ENCODE results near the gene ESYT1. TPM values are rescaled to one million over a fixed set of nuclear protein-coding genes. Genes with fewer than 3 reads are reported as not detected.

ESYT1 gene
- total RNA-seq, 2 experiments from 2014 or later: 85.9 to 112 TPM

DNA sequence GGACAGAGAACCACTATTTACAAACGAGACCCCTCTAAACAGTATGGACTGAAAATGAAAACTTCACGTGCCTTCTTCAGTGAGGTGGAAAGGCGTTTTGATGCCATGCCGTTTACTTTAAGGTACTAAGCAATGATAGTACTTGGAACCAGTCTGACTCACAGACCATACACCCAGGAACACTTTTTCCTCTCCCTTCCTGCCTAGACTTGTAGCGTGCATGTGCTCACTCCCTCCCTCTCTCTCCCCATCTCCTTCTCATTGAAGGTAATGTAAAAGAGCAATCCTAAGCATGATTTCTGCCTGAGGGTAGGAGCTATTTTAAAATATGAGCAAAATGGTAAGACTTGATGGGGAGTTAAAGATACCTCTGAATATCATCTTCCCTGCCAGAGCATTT is 17.5 kb upstream of the ESYT1 start:
- TF ChIP-seq CTCF (conservative IDR thresholded peaks at IDR 0.05; ENCODE audit: low read length) (no peak), EZH2phosphoT487 (IDR thresholded peaks at IDR 0.05; ENCODE audit: borderline replicate concordance, low read depth, low read length) (no peak)
- H3K4me3 ChIP-seq (ENCODE audit: low read depth, low read length, poor library complexity, severe bottlenecking): no peak overlapping the region
- H3K9me3 ChIP-seq (ENCODE audit: low read length): no peaks in the 10 kb centered on the region
- peaks cover 90% of the 10 kb centered on the region for H3K36me3 ChIP-seq (ENCODE audit: insufficient read depth, low read length)
- CTCF ChIA-PET (ENCODE audit: unreplicated experiment): no interaction called here
- H3K79me2 ChIP-seq (ENCODE audit: insufficient read depth, low read depth, low read length): peaks cover 27% of the 10 kb centered on the region
- peaks cover 18% of the 10 kb centered on the region for H4K20me1 ChIP-seq (ENCODE audit: insufficient read depth, low read length)
- no TSS peak for BruUV-seq (replicated peaks)
- no peaks in the 10 kb centered on the region for H3K9me2 ChIP-seq (ENCODE audit: insufficient read depth, low read length)
- no peak overlapping the region for H3K4me2 ChIP-seq (ENCODE audit: low read length)
- no peak for DNase-seq (ENCODE audit: low spot score)
- intact Hi-C loops (cut with micrococcal nuclease; ENCODE audit: unreplicated experiment): loop anchor here (10.0 kb wide), 1 partner anchor 524 kb away; the partner anchor contains the start of gene BAZ2A
- POLR2A ChIA-PET: interaction anchor here (0.8 kb wide), 1 partner anchor 137 kb away, joined by 3 read pairs; the partner anchor contains the start of gene RAB5B
- no peak overlapping the region for H2AFZ ChIP-seq (ENCODE audit: low read length)
- H3K4me1 ChIP-seq (ENCODE audit: insufficient read depth, low read length, poor library complexity, severe bottlenecking): peaks cover 25% of the 10 kb centered on the region
- no peak overlapping the region for H3K27ac ChIP-seq (ENCODE audit: low read depth, low read length, poor library complexity, severe bottlenecking)

DNA sequence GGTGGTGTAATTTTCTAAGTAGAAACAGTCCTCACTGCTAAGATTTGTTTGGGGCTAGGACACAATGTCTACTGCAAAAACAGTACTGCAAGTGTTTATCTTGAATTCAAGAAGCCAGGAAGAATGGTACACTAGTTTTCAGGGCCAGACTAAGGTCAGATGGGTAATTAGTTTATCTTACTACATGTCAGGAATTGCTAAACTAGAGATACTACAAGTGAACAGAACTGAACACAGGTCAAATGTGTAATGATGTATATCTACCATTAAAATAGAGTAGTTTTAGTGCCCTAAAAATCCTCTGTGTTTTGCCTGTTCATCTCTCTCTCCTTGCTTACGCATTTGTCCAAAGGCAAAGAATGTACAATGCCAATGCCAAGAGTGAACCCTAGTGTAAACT is 14.0 kb upstream of the ESYT1 start:
- H2AFZ ChIP-seq (ENCODE audit: low read length): no peak overlapping the region
- peak overlapping the region; percentile 41 for H3K27ac ChIP-seq (ENCODE audit: low read depth, low read length, poor library complexity, severe bottlenecking)
- ChIA-PET POLR2A (interaction anchor here (1.2 kb wide), 1 partner anchor 9 kb away, joined by 3 read pairs; no protein-coding TSS in a partner anchor), CTCF (ENCODE audit: unreplicated experiment) (no interaction called here)
- no peaks in the 10 kb centered on the region for H4K20me1 ChIP-seq (ENCODE audit: insufficient read depth, low read length)
- no peaks in the 10 kb centered on the region for H3K9me3 ChIP-seq (ENCODE audit: low read length)
- H3K9me2 ChIP-seq (ENCODE audit: insufficient read depth, low read length): no peaks in the 10 kb centered on the region
- no peak overlapping the region for H3K4me2 ChIP-seq (ENCODE audit: low read length)
- peaks cover 68% of the 10 kb centered on the region for H3K36me3 ChIP-seq (ENCODE audit: insufficient read depth, low read length)
- no TSS peak for BruUV-seq (replicated peaks)
- peaks cover 9% of the 10 kb centered on the region for H3K79me2 ChIP-seq (ENCODE audit: insufficient read depth, low read depth, low read length)
- no peak for TF ChIP-seq EZH2phosphoT487 (IDR thresholded peaks at IDR 0.05; ENCODE audit: borderline replicate concordance, low read depth, low read length)
- intact Hi-C loops (cut with micrococcal nuclease; ENCODE audit: unreplicated experiment): loop anchor here (10.0 kb wide), 1 partner anchor 521 kb away; the partner anchor contains the start of gene BAZ2A
- no peak overlapping the region for H3K4me3 ChIP-seq (ENCODE audit: low read depth, low read length, poor library complexity, severe bottlenecking)
- DNase-seq (ENCODE audit: low spot score): no peak
- peaks cover 14% of the 10 kb centered on the region for H3K4me1 ChIP-seq (ENCODE audit: insufficient read depth, low read length, poor library complexity, severe bottlenecking)

DNA sequence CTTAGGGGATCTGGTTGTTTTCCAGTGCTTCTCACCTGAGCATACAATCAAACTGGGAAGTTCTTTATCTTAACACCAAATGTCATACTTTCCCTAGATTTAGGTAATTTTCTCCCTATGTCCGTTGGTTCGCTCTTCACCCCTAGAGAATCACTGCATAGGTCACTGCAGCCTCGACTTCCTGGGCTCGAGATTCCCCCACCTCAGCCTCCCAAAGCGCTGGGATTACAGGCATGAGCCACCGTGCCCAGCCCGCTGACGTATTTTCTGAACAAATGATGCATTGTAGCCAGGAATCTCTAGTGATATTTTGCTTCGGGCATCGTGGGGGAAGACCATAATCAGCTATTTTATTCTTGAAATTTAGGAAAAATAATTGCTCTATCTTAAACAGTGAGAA is 12.7 kb upstream of the ESYT1 start:
- peaks cover 63% of the 10 kb centered on the region for H3K36me3 ChIP-seq (ENCODE audit: insufficient read depth, low read length)
- ChIA-PET POLR2A (interaction anchor here (0.5 to 5.7 kb wide), 4 partner anchors 11 to 298 kb away, joined by 4 to 64 read pairs (median 6); partner anchors contain the start of genes ORMDL2, PA2G4 and SARNP), CTCF (ENCODE audit: unreplicated experiment) (no interaction called here)
- H2AFZ ChIP-seq (ENCODE audit: low read length): peak overlapping the region; percentile 62; the same call in 1 of the 2 replicates
- H4K20me1 ChIP-seq (ENCODE audit: insufficient read depth, low read length): no peaks in the 10 kb centered on the region
- H3K9me2 ChIP-seq (ENCODE audit: insufficient read depth, low read length): no peaks in the 10 kb centered on the region
- H3K4me3 ChIP-seq (ENCODE audit: low read depth, low read length, poor library complexity, severe bottlenecking): peak overlapping the region; percentile 91
- intact Hi-C loops (cut with micrococcal nuclease; ENCODE audit: unreplicated experiment): loop anchor here (10.0 kb wide), 1 partner anchor 519 kb away; the partner anchor contains the start of gene BAZ2A
- no TSS peak for BruUV-seq (replicated peaks)
- H3K27ac ChIP-seq (ENCODE audit: low read depth, low read length, poor library complexity, severe bottlenecking): peak overlapping the region; percentile 94
- peaks cover 26% of the 10 kb centered on the region for H3K4me1 ChIP-seq (ENCODE audit: insufficient read depth, low read length, poor library complexity, severe bottlenecking)
- no peak for TF ChIP-seq CTCF (conservative IDR thresholded peaks at IDR 0.05; ENCODE audit: low read length)
- no peak for TF ChIP-seq EZH2phosphoT487 (IDR thresholded peaks at IDR 0.05; ENCODE audit: borderline replicate concordance, low read depth, low read length)
- no peaks in the 10 kb centered on the region for H3K9me3 ChIP-seq (ENCODE audit: low read length)
- peak overlapping the region; percentile 71 for H3K4me2 ChIP-seq (ENCODE audit: low read length)
- no peak for DNase-seq (ENCODE audit: low spot score)
- peaks cover 16% of the 10 kb centered on the region for H3K79me2 ChIP-seq (ENCODE audit: insufficient read depth, low read depth, low read length)
